Measurements from ENCODE around the gene TAOK1.

TAOK1 gene

GRCh38 chr17:29583324-29584248, 193.4 kb downstream of the TAOK1 start:
- DNase-seq (ENCODE audit: low read depth in 2 of 2): no peak

GRCh38 chr17:29584452-29585079, 194.4 kb downstream of the TAOK1 start:
- no peak for DNase-seq (ENCODE audit: low read depth in 2 of 2)

GRCh38 chr17:29585080-29585751, 195.1 kb downstream of the TAOK1 start:
- no peak for DNase-seq (ENCODE audit: low read depth in 2 of 2)

GRCh38 chr17:29586676-29587469, 196.7 kb downstream of the TAOK1 start:
- no peak for DNase-seq (ENCODE audit: low read depth in 2 of 2)

- DNase-seq (ENCODE audit: low read depth in 2 of 2): no peak
Observed at GRCh38 chr17:29587591-29587990, 197.4 kb downstream of the TAOK1 start.

GRCh38 chr17:29588017-29588561, 197.9 kb downstream of the TAOK1 start:
- no peak for DNase-seq (ENCODE audit: low read depth in 2 of 2)

- no peak for DNase-seq (ENCODE audit: low read depth in 2 of 2)
Observed at GRCh38 chr17:29588562-29589411, 198.6 kb downstream of the TAOK1 start.

GRCh38 chr17:29589524-29590410, 199.6 kb downstream of the TAOK1 start, which contains the start of gene GIT1:
GIT1 (minus strand) TSS chr17:29589648; CDS start chr17:29589378, 270 bp downstream.
- peak; percentile 68 to 78 for DNase-seq (ENCODE audit: low read depth in 2 of 2)

GRCh38 chr17:29590411-29591145, 200.4 kb downstream of the TAOK1 start:
- no peak for DNase-seq (ENCODE audit: low read depth in 2 of 2)

- no peak for DNase-seq (ENCODE audit: low read depth in 2 of 2)
Observed at GRCh38 chr17:29591146-29591736, 201.1 kb downstream of the TAOK1 start.

GRCh38 chr17:29591737-29592608, 201.8 kb downstream of the TAOK1 start:
- DNase-seq (ENCODE audit: low read depth in 2 of 2): peak; percentile 78 to 82

GRCh38 chr17:29592850-29593551, 202.8 kb downstream of the TAOK1 start, which contains the start of gene ANKRD13B:
ANKRD13B (plus strand) TSS chr17:29593132; CDS start chr17:29593622, 490 bp downstream.
- DNase-seq (ENCODE audit: low read depth in 2 of 2): no peak

GRCh38 chr17:29593591-29594518, 203.7 kb downstream of the TAOK1 start:
- DNase-seq (ENCODE audit: low read depth in 2 of 2): no peak

GRCh38 chr17:29594519-29595090, 204.4 kb downstream of the TAOK1 start:
- no peak for DNase-seq (ENCODE audit: low read depth in 2 of 2)

Measured in activated CD4-positive, alpha-beta T cell treated with anti-CD3 and anti-CD28 coated beads for 24 hours (primary cell).